Inflammatory macrophage treated with lipopolysaccharide for 4 hours (primary cell): ENCODE data around the gene LHFPL2.

ENCODE experiments used
- DNase-seq: peaks from one replicate; pipeline ENCODE4 v3.0.0-alpha.2; 2020

The LHFPL2 gene

GRCh38 chr5:78613756-78614155 lies 34.8 kb downstream of the LHFPL2 start:
- DNase-seq: no peak

DNA sequence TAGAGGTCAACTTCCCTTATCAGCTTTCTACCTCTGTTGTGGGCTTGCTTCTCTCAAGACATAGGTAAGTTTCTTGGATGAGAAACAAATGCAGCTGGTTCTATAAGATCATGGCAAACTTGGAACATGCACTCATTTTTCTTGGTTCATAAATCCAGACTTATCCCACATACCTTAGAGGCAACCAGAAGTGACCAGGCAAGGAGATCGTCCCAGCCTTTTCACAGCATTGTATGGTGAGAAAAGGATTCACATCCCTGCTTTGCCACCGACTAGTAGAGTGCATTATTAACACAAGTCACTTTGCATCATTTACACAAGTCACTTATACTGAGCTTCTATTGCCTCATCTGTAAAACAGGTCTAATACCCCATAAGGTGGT lies 35.4 kb downstream of the LHFPL2 start:
- no peak for DNase-seq

GRCh38 chr5:78612227-78613150 lies 36.1 kb downstream of the LHFPL2 start:
- no peak for DNase-seq

DNA sequence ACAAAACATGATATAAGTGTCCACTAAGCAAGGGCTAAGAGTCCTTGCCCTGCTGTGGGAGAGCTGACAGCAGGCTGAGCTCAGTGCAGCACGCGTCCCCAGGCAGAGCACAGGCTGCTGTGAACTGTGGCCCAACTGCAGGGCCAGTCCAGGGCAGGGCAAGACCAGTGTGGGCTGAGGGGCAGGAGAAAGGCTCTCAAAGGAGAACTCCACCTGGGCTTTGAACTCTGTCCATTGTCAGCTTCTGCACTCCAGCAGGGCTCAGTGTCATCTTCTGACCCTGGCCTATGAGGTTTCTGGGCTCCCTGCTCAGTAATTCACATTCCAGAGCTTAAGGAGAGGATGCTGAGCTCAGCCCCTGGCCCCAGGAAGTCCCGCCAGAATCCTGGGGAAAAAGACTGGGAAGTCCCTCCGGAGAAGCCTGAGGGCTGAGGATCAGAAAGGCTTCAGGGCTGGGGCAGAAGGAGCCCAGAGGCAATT lies 37.4 kb downstream of the LHFPL2 start:
- DNase-seq: no peak

DNA sequence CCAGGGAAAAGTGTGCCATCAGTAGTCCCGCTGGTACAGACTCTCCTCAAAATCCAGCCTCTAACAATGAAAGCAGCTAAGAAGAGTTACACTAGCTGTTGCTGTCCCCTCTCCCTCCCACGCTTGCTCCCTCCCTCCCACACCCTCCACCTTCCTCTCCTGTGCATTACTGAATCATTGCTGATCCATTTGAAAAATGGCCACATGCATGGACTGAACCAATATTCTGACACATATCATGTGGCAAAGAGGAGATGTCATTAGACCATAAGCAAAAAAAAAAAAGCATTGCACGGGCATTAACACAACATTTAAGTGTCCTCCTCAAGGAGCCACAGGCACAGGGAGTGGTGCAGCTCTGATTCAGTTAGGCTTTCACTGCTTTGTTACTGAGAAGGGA lies 37.9 kb downstream of the LHFPL2 start:
- peak; percentile 13 for DNase-seq

- no peak for DNase-seq
Observed at GRCh38 chr5:78610163-78610583, 38.4 kb downstream of the LHFPL2 start.

DNA sequence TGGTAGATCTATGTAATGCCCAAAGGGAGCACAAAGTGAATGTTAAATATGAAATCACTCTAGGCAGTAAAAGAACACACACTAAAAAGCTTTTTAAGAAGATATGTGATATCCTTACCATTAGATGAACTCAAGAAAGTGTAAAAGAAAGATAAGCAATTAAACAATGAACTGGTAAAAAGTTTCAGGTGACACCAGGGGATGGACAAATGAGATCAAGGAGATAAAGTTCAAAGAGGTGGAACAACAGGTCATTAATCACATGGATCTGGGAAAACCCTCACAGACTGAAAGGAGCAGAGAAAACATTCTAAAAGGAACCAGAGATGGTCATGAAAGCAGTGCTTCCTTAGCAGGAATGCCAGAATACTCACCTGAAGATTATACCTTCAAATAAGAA lies 40.7 kb downstream of the LHFPL2 start:
- no peak for DNase-seq

- DNase-seq: no peak
Observed at GRCh38 chr5:78606241-78606640, 42.3 kb downstream of the LHFPL2 start.

GRCh38 chr5:78605611-78606010 lies 43.0 kb downstream of the LHFPL2 start:
- DNase-seq: no peak

- DNase-seq: no peak
Observed at GRCh38 chr5:78604689-78605285, 43.8 kb downstream of the LHFPL2 start.

DNA sequence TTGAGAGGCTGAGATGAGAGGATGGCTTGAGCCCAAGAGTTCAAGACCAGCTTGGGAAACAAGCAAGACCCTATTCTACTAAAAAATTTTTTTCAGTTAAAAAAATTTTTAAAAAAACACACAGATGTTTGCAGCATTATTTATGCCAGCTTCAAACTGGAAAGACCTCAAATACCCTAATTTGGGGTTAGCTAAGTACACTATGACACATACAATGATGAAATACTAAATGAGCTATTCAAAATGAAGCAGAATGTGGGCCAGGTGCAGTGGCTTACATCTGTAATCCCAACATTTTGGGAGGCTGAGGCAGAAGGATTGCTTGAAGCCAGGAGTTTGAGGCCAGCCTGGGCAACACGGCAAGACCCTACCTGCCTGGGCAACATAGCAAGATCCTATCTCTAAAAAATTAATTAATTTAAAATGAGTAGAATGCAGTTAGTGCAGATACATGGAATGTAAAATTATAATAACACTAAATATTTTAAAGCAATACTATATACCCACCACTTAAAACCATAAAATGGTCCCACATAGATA lies 44.9 kb downstream of the LHFPL2 start:
- DNase-seq: no peak

GRCh38 chr5:78602400-78602799 lies 46.2 kb downstream of the LHFPL2 start:
- DNase-seq: no peak

GRCh38 chr5:78601559-78602314 lies 46.8 kb downstream of the LHFPL2 start:
- no peak for DNase-seq

GRCh38 chr5:78600687-78601414 lies 47.7 kb downstream of the LHFPL2 start:
- DNase-seq: no peak

- no peak for DNase-seq
Observed at GRCh38 chr5:78598973-78599372, 49.6 kb downstream of the LHFPL2 start.

GRCh38 chr5:78597974-78598371 lies 50.6 kb downstream of the LHFPL2 start:
- DNase-seq: peak; percentile 52

DNA sequence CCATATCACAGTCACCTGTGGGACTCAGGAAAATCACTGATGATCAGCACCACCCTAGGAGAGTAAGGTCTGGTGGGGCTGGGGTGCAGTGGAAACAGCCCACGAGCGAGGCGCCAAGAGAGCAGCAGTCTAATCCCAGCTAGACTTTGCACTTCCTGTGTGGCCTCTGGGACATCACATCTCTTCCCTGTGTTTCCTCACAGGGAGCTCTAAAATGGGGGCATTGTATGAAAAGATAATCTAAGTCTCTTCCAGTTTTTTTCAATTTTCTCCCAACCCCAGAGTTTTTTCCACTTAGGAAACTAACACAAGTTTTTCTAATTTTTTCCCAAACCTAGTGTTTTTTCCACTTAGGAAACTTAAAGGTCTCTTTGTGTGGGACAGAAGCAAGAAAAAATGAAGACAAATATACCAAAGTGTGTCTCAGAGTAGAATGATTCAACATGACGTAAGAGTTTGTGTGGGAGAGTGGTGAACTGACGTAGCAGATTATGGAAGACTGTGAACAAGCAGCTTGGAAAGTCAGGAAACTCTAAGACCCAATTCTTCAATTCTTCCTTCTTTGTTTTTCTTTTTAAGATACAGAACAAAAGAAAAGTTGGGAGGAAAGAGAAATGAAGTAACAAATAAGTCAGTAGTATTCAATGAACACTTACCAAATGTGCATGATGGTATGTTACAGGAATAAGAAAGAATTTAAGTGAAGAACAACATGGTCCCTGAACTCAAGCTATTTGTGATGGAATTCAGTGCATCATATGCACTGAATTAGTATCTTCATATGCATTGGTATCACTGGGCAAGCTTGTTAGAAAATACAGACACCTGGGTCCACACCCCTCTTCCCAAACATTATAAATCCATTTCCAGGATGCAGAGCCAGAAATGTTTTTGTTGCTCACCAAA lies 51.3 kb downstream of the LHFPL2 start:
- peak; percentile 80 for DNase-seq

DNA sequence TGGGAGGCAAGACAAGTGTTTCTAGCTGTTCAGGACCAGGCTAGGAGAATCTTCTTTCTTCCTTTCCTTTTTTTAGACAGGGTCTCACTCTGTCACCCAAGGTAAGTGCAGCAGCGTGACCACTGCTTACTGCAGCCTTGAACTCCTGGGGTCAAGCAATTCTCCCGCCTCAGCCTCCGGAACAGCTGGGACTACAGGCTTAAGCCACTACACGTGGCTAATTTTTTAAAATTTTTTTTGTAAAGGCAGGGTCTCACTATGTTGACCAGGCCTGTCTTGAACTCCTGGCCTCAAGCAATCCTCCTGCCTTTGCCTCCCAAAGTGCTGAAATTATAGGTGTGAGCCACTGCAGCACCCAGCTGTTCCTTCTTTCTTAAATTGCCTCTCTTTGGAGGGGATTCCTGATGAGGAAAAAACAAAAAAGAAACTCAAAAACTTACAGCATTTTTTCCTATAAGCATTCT lies 53.1 kb downstream of the LHFPL2 start:
- no peak for DNase-seq

- peak; percentile 73 for DNase-seq
Observed at GRCh38 chr5:78594610-78595457, 53.7 kb downstream of the LHFPL2 start.

DNA sequence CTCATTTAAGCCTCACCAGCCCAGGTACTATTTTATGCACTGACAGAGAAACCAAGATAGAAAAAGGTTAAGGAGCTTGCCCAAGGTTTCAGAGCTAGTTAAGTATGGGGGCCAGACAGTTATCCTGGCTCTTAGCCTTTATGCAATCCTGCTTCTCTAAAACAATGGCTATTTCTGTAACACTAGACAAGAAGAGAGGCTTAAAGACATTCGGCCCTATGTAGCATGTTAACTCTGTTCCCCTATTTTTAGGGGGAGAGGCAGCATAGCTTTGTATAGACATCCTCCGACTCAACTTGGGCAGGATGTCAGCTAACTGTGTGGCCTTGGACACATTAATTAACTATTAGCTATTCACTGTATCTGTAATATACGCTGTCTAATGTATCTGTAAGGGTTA lies 54.6 kb downstream of the LHFPL2 start:
- DNase-seq: peak; percentile 41
